ENCODE measurements around the gene MYADML2.

Gene MYADML2

GRCh38 chr17:81934850-81935708, 12.0 kb downstream of the MYADML2 start:
- DNase-seq, result no peak

DNA sequence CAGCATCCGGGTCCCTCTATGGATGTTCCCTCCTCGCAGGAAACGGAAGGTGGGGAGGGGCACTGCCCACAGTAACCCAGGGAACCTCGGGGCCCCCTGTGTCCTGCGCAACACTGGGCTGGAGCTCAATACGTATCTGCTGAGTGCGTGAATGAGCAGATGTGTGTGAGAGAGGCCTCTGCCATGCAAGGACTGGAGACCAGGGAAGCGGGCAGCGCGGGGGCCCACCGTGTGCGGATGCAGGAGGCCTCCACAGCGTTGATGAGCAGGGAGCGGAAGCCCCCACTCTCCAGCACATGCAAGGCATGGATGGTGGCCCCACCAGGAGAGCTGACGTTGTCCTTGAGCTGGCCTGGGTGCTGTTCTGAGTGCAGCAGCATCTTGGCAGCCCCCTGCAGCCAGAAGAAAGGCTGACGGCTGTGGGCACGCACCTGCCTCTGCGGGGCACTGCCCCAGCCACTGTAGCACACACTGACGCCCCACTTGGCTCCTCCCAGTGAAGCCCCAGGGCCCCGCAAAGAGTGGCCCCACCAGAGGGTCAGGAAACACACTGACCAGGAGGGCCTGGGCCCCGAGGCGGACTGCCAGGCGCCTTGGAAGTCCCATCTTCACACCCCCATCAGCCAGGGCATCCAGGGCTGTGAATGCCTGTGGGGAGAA, 12.8 kb downstream of the MYADML2 start:
- no peak for DNase-seq

DNA sequence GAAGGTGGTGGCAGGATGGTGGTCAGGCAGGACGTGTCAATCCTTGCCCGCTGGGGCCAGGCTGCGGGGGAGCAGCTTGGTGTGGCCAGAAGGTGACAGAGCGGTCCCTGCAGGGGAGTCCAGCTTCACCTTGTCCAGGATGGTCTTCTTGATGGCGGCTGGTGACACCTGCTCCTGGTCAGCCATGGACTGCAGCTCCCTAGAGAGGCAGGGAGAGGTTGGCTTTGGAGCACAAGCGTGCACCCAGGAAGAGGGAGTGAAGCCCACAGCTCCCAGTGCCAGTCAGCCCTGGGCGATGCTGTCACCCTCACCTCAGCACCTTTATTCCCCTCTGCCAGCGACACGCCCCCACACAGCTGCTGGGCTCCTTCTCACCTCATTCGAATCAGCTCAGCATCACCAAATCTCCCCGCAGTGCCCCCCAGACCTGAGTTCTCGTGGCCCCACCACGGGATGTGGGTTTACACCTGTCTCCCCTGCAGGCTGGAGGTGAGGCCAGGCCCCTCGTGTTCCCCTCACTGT, 13.8 kb downstream of the MYADML2 start:
- DNase-seq, result no peak

- no peak for DNase-seq
Observed at GRCh38 chr17:81932333-81932983, 14.6 kb downstream of the MYADML2 start.

GRCh38 chr17:81931557-81932332, 15.3 kb downstream of the MYADML2 start:
- DNase-seq, result no peak

DNA sequence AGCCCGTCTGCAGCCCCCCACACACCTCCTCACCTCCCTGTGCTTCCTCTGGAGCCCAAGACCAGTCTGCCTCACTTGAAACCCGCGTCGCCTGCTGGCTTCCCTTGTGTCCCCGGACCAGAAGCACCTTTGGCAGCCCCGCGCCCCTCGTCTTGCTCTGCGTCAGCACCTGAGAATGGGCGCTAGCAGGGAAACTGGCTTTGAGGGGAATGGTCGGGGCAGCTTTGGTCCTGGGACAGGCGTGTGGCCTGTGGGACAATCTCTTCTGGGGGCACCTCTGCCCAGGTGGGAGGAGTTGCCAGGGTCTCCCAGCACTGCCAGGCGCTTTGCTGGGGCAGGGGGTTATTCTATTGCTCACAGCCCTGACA, 15.9 kb downstream of the MYADML2 start:
- DNase-seq, result no peak

DNA sequence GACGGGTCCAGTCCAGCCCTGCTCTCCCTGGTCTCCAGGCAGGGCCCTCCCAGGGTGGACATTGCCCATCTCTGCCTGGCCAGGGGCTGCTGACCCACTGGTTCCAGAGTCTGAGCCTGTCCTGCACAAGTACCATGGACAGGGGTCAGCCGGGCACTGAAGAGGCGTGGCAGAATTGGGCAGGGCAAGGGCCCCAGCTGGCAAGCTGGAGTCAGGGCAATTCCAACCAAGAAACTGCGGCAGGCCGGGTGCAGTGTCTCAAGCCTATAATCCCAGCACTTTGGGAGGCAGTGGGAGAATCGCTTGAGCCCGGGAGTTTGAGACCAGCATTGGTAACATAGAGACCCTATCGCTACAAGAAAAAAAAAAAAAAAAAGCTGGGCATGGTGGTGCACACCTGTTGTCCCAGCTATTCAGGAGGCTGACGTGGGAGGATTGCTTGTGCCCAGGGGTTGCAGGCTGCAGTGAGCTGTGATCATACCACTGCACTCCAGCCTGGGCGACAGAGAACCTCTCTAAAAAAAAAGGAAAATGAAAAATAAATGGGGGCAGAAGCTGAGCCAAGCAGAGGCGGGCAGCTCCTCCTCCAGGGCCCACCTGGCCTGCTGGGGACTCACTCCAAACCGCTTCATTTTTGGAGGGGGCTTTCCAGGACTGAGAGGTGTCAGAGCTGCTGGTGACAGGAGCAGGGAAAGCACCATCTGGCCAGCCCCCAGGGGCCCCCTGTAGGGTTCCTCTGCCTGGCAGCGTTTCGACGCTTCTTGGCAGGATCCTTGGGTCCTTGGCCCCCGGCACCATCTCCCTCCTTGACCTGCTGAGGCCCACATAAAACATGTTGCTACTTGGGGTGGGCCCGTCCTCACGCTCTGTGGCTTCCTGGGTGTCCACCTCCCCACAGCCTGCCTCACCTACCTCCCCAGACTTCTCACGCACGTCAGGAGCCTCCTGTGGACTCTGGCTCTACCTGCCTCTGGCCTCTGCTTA, 16.6 kb downstream of the MYADML2 start:
- DNase-seq, result no peak

DNA sequence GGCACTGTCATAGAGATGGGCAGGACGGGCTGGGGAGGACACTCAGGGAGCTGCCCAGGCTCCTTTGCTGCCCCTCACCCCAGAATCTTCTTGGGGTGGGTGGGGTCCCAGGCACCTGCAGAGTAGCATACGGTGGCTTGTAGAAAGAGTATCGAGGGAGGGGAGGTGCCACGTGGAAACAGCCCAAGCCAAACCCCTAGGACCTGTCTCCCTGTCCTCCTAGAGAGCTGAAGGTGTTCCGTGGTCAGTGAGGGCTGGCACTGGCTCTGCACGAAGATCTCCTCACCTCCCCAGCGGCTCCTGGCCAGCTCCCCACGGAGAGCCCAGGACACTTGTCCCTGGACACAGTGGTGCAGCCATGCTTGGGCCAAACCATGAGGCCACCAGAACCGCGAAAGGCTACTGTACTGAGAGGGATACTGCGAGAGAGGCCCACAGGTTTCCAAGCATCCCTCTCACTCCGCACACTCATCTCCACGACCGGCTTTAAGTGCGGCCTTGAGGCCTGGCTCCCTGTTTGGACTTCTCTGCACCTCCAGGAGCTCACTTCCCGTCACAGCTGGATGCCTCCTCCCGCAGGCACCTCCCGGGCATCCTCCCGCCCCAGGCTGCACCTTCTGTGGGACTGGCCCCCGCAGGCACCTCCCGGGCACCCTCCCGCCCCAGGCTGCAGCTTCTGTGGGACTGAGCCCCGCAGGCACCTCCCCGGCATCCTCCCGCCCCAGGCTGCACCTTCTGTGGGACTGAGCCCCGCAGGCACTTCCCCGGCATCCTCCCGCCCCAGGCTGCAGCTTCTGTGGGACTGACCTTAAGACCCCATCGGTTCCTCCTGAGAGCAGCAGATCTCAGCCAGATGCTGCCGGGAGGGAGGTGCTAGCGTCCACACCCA, 17.5 kb downstream of the MYADML2 start:
- DNase-seq, result no peak

GRCh38 chr17:81928544-81929252, 18.3 kb downstream of the MYADML2 start:
- no peak for DNase-seq

DNA sequence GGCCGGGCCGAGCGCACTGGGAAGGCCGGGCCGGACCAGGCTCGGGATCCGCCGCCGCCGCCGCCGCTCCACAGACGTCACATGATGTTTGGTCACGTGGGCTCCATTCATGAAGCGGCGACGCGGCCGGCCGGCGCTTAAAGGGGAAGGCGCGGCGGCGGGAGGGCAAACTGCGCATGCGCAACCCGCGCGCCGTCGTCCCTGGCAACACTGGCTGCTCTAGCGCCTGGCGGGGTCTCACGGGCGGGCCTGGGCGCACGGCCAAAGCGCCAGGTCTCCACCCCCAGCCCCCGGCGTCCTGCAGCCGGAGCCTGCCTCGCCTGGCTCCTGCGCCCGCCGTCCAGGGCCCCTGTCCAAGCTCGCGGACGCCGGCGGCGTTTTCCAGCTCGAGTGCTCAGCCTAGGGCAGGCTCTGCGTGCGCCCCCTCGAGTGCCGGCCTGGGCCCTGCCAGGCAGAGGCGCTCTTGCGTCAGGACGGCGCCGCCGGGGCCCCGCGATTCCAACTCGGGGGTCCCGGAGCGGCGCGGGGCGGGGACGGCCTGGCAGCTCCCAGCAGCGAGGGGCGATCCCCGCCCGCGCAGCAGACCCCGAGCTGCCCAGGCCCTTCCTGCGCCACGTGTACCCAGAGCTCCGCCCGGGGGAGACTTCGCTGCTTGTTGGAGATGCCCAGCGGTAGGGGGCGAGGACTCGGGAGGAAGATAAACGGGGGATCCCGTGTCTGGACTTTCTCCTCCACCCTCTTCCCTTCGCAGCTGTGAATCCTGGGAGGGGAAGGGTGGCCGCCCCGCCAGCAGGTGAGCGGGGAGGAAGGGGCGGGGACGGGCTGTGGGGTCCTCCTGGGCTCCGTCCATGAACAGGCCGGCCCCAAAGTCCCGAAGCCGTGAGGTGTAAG, 19.1 kb downstream of the MYADML2 start, which contains the start of gene MAFG:
TSS of gene MAFG (minus strand) at position 83 of the 891 bp plus-strand sequence. CDS start 4,550 bp downstream, outside the sequence.
- peak; percentile 92 for DNase-seq

- DNase-seq, result no peak
Observed at GRCh38 chr17:81927152-81927652, 19.8 kb downstream of the MYADML2 start.

DNA sequence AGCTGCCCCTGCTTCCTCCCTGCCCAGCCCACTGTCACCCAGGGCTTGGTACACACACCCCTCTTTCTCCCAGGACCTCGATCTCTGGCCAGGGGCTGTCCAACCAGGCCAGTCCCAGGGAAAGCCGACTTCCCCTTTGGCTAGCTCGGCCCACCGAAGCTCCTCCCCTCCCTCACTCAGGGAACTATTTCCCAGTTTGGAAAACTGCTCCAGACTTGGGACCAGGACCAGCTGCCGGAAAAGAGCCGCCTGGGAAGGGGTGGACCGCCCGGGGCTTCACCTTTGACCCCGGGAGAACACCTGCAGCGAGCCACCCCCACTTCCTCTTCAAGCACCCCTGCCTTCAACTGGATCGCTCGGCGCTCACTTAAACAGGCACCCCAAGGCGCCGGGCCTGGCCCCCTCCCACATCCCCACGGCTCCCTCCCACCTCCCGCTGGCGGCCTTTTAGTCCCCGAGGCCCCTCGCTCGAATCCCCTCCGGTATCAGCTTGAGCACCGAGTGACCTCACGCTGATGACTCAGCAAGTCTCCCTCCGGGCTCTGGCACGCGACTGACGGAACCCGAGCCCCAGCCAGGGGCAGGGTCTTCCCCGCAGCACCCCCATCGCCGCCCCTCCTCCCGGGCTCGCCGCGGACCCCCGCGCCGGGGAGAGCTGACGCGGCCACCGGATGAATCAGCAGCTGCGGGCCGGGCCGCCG, 20.4 kb downstream of the MYADML2 start:
- DNase-seq, result peak; percentile 70

GRCh38 chr17:81925860-81926450, 21.1 kb downstream of the MYADML2 start:
- no peak for DNase-seq

DNA sequence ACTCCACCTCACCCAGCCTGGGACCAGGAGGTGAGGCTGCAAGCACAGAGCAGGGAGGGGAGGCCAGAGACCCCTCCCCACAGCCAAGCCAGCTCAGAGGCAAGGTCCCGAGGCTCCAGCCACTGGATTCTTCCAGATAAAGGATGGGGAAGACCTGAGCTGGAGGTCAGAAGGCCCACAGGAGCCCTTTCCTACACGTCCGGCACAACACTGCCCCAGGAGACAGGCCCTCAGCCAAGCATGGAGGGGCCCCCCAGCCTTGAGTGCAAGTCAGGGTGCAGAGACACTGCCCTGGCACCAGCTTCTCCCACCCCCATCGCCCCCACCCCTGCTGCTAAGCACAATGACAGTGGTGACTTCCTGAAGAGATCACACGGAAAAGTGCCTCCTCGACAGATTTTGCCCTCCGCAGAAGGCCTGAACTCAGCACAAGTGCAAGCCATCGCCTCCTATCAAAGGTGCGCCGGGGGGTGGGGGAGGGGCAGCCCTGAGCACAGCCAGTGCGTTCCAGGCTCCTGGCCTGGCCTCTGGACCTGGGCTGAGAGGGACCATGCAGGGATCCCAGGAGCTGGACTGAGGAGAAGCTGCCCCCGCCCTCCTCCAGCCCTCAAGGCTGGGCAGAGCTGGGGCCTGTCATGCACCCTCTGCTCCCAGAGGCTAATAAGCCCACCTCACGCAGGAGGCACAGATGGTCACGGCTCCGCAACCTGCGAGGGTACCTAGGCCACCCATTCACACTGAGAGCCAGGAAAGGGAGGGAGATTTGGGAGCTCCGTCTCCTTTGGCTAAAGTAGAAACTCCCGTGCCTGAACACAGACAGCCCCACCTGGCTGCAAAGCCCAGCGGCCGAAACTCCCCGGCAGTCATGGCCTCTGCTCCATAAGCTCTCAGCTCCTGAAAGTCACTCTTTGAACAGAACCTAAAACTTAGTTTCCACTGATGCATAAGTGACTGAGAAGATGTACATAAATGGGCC, 22.2 kb downstream of the MYADML2 start:
- DNase-seq, result no peak

GRCh38 chr17:81923302-81924260, 23.5 kb downstream of the MYADML2 start:
- DNase-seq, result no peak

Data from activated CD4-positive, alpha-beta T cell treated with anti-CD3 and anti-CD28 coated beads, Interleukin-2, amount 50 U/mL, for 16 hours (primary cell).